Measurements from ENCODE around the gene SCAF8.
A peak's percentile ranks its signal among the peaks of the same experiment; 100 is the strongest.
"Not testable (repeated sequence)": the region's sequence is repeated elsewhere in the genome, so short reads cannot be mapped to it uniquely, and the experiment has no call there.

The SCAF8 gene, protein sequence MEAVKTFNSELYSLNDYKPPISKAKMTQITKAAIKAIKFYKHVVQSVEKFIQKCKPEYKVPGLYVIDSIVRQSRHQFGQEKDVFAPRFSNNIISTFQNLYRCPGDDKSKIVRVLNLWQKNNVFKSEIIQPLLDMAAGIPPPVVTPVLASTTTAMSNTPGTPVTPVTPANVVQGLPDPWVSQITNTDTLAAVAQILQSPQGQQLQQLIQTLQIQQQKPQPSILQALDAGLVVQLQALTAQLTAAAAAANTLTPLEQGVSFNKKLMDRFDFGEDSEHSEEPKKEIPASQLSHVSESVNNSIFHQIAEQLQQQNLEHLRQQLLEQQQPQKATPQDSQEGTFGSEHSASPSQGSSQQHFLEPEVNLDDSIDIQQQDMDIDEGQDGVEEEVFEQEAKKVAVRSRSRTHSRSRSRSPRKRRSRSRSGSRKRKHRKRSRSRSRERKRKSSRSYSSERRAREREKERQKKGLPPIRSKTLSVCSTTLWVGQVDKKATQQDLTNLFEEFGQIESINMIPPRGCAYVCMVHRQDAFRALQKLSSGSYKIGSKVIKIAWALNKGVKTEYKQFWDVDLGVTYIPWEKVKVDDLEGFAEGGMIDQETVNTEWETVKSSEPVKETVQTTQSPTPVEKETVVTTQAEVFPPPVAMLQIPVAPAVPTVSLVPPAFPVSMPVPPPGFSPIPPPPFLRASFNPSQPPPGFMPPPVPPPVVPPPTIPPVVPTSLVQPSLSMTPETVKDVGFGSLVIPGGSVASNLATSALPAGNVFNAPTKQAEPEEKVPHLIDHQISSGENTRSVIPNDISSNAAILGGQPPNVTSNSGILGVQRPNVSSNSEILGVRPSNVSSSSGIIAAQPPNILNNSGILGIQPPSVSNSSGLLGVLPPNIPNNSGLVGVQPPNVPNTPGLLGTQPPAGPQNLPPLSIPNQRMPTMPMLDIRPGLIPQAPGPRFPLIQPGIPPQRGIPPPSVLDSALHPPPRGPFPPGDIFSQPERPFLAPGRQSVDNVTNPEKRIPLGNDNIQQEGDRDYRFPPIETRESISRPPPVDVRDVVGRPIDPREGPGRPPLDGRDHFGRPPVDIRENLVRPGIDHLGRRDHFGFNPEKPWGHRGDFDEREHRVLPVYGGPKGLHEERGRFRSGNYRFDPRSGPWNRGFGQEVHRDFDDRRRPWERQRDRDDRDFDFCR (N-terminal part only)

DNA sequence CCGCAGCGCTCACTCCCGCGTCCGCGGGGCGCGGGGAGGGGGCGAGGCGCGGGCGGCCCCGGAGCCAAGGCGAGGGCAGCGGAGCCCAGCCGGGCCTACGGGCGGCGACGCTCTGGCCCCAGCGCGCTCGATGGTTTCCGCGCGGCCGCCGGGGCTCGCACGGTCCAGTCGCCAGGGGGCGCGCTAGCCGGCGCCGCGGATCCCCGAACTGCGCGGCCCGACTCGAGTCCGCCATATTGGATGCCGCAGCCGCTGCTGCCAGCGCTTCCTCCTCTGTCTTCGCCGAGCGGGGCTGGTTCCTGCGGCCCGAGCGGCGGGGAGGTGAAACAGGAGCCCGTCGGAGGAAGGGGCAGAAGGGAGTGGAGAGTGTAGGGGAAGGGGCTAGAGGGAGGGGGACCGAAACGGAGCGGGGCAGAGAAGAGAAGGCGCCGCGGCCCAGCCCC is at the start of gene SCAF8:
TSS of gene SCAF8 (plus strand) at position 234 of the 443 bp plus-strand sequence. CDS start 485 bp downstream, outside the sequence.
- peak; percentile 46 for DNase-seq (ENCODE audit: low spot score)

DNA sequence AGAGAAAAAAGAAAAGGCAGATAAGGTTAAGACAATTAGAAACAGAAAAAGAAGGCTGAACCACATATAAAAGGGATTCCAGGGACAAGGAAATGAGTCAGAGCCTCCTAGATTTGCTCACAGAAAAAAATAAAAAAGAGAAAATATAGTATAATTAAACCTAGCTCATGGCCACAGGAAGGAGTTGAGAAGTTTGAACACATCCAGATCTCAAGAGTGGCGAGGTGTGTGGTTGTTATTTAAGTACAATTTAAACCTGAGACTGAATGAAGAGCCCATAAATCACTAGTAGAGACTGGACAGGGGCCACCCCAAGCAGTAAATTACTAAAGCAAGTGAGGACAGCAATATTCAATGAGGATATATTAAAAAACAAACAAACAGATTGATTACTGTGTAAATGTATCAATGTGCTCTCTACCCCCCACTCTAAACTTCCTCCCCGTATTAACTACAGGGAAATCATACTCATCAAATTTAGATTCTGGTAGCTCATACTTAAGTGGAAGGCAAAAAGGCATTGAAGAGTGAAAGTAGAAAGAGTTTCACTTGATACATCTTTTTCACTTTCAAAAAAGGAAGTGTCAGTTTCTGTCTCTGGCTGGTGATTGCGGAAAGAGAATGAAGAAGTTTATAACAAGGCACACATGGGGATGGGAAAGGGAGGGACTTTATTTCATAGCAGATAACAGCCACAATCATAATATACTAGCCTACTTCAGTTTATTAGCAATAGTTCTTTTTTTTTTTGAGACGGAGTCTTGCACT is 49.3 kb upstream of the SCAF8 start:
- DNase-seq (ENCODE audit: low spot score), result peak; percentile 40

DNA sequence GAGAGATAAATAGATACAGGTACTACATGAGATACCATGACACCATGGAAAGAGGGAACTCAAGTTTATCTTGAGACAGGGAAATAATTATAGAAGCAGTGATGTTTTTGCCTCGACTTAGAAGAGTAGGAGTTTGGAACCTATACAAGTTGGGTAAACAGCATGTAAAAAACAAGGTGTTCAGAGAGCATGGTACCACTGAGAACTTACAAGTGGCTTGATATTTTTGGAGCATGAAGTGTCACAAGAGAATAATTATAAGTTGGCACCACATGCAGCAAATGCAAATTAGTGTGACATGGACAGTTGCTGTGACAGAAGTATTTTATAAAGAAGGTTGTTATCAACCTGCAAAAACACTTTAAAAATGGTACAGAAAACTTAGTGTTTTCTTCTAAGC is 47.1 kb upstream of the SCAF8 start:
- no peak for DNase-seq (ENCODE audit: low spot score)

DNA sequence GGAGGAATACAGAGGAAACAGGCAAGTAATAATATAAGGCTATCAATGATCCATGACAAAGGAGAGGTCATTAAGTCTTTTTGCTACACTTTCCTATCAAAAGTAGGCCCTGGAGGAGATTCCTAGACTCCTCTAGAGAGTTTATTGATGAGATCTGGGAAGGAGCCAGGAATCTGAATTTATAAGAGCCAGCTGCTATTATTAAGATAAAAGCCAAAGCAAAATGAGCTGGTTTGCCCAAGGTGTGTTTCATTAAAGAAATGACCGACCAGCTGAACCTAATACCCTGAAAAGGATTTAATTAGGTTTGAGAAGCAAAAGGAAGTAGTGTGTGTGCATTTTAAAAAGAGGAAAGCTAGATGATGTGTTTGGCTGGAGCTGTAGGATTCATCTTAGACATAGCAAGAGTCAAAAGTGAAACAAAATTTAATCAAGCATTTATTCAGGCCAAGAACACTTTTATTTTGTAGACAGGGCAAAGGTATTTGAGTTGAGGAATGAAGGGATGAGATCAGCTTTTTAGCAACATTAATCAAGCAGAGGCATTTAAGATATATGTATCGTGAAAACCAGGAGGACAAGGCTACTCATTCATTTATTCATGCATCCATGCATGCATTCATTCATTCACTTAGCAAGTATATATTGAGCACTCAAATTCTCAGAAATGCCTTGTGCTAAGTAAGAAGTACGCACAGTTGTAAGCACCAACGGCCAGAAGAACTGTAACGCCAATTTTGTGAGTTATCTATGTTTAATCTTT is 43.5 kb upstream of the SCAF8 start:
- DNase-seq (ENCODE audit: low spot score), result no peak

DNA sequence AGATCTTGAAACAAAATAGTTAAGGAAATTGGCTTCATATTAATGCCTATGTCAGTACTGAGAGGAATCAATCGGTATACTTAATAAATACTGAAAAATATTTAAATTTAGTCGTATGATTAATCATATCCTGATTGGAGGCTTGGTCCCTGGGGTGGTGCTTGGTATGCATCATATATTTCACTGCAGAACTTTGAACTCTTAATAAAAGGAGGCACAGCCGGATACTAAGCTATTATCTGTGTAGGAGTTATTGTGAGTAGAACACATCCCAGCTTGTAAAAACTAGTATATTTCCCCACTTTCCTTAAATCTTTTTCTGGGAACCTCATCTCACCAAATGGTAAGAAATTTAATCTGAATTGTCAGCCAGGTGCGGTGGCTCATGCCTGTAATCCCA is 42.4 kb upstream of the SCAF8 start:
- DNase-seq (ENCODE audit: low spot score), result no peak

DNA sequence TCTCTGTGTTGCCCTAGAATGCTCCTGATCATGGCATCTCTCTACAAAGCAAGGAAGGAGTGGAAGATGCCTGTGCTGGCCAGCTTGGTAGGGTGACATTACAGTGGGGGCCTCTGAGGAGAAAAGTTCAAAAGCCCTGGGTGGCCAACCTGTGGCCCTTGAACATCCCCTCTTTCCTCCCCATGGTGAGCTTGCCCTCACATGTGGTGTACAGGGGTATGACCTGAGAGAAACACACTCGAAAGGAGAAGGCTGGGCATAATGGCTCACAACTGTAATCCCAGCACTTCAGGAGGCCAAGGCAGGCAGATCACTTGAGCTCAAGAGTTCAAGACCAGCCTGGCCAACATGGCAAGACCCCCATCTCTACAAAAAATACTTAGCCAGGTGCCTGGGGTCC is 36.6 kb upstream of the SCAF8 start:
- DNase-seq (ENCODE audit: low spot score), result no peak

DNA sequence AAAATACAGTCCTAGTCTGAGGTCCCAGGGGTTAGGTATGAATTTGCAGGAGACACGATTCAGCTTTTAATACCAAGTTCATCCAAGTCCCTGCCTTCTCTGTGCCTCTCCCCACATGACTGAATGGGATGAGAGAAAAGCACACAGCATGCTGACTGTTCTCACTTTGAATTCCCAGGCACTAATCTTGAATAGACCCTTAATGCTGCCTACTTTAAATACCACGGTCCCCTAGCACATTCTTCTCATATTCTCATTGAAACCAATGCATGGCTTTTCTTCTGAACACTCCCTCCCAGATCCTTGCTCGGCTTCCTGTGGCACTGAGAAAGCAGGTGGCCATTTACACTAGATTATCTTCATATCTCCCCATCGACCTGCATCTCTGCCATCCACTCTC is 30.1 kb upstream of the SCAF8 start:
- DNase-seq (ENCODE audit: low spot score), result no peak

DNA sequence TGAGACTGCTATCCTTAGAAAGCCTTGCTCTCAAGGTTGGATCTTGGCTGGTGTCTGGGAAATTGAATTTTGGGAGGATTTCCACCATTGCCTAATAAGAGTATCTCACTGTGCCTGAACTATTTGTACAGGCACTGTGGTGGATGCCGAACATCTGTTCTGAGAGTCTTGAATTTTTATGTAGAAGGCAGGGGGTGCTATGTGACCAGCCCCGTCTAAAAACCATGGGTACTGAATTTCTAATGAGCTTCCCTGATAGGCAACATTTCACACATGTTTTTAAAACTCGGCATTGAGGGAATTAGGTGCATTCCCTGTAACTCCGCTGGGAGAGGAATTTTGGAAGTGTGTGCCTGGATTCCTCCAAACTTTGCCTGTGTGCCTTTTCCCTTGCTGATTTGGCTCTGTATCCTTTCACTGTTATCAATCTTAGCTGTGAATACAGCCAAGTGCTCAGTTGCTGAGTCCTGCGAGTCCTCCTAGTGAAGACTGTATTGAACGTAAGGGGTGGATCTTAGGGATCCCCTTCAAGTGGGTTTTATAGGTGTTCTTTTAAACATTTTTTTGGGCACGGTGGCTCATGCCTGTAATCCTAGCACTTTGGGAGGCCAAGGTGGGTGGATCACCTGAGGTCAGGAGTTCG is 27.6 kb upstream of the SCAF8 start:
- DNase-seq (ENCODE audit: low spot score), result no peak

DNA sequence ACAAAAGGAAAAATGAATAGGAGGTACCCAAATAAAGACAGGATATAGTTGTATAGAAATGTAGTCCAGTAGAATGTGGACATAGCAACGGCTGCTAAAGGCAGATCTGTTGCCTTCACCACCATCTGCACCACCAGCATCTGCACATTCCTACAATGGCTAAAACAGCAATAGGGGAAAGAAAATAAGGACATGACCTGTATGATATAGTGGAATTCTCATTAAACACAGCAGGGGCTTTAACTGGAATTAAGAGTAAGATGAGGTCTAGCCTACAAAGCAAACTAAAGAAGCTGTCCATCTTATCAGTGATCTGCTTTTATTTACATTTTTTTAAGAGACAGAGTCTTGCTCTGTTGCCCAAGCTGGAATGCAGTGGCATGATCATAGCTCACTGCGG is 26.8 kb upstream of the SCAF8 start:
- no peak for DNase-seq (ENCODE audit: low spot score)

DNA sequence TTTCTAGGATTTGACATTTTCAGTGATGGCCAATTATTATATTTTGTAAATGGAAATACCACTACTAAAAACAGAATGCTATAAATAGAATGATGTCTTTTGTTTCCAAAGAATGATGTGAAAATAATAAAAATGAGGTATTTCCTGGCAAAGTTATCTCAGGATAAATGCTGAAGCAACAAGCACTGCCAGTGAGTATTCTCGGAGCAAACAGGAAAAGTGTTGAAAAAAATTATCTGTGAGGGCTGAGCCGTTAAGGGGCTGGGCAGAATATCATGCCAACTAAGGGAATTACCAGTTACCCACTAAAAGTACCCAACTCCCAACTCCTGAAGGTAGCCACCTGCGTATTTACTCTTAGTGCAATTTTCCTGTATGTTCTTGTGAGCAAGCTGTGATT is 23.6 kb upstream of the SCAF8 start:
- DNase-seq (ENCODE audit: low spot score), result no peak

DNA sequence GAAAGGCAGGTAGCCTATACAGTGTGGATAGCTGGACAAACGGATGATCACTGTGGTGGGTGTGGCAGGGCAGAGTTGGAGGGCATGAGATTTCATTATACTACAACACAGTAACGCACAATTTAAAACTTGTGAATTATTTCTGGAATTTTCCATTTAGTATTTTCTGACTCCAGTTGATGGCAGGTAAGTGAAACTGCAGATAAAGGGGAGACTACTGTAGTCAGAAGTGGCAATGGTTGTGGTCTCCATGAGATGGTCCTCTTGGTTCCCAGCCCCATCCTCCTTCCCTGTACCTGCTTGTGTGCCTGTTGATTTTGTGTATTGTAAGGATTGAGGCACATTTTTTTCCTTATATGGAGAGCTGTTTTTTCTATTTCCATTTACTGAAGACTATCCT is 22.5 kb upstream of the SCAF8 start:
- no peak for DNase-seq (ENCODE audit: low spot score)

DNA sequence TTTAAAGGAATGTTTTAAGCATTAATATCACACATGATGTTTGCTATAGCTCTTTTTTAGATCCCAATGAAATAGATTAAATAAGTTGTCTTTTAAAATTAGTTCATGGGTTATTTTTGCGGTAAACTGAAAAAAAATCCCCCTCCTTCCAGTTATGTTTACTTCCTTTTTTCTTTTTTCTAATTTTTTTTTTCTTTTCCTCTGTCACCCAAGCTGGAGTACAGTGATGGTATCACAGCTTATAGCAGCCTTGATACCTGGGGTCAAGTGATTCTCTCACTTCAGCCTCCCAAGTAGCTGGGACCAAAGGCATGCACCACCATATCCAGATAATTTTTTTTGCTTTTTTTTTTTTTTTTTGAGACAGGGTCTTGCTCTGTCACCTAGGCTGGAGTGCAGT is 17.8 kb upstream of the SCAF8 start:
- no peak for DNase-seq (ENCODE audit: low spot score)

DNA sequence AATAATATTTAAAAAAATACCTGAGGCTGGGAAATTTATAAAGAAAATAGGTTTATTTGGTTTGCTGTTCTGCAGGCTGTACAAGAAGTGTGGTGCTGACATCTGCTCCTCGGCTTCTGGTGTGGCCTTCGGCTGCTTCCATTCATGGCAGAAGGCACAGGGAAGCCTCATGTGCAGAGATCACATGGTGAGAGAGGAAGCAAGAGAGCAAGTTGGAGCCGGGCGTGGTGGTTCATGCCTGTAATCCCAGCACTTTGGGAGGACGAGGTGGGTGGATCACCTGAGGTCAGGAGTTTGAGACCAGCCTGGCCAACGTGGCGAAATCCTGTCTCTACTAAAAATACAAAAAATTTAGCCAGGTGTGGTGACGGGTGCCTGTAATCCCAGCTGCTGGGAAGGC is 16.9 kb upstream of the SCAF8 start:
- DNase-seq (ENCODE audit: low spot score), result not testable (repeated sequence)

DNA sequence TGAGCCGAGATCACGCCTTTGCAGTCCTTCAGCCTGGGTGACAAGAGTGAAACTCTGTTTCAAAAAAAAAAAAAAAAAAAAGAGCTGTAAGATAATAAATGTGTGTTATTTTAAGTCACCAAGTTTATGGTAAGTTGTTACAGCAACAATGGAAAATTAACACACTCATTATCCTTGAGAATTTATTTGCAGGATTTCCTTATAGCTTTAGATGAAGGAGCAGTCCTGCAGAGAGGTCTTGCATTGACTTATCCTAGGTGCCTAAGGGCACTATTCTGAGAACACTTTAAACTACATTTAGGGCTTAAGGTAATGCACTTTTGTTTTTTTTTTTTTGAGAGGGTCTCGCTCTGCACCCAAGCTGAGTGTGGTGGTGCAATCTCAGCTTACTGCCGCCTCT is 13.8 kb upstream of the SCAF8 start:
- DNase-seq (ENCODE audit: low spot score), result no peak

DNA sequence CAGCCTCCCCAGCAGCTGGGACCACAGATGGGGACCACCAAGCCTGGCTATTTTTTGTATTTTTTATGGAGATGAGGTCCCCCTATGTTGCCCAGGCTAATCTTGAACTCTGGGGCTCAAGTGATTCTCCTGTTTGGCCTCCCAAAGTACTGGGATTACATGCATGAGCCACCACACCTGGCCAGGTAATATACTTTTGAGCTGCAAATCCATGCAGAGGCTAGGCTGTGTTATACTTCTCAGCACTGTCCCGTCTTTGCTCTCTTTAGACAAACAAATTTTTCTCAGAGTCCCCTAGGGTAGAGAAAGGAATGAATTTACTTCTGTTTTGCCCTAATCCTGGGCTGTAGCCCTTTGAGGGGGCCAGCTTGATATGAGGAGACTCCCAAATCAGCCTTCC is 13.4 kb upstream of the SCAF8 start:
- no peak for DNase-seq (ENCODE audit: low spot score)

DNA sequence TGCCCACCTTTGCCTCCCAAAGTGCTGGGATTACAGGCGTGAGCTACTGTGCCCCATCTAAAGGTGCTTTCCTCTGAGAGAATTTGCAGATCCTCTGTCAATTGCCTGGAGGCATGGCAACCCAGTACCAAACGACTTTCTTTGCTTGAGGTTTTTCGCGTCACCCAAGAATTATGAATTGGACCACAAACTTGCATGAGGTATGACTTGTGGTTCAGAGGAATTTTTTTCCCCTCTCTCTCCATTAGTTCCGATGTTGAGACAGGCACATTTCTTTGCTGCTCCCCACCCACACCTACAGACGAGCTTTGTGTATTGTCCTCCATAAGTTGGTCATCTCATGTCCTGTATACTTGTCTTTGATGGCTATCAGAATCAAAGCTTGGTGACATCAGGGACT is 11.8 kb upstream of the SCAF8 start:
- DNase-seq (ENCODE audit: low spot score), result peak; percentile 10

DNA sequence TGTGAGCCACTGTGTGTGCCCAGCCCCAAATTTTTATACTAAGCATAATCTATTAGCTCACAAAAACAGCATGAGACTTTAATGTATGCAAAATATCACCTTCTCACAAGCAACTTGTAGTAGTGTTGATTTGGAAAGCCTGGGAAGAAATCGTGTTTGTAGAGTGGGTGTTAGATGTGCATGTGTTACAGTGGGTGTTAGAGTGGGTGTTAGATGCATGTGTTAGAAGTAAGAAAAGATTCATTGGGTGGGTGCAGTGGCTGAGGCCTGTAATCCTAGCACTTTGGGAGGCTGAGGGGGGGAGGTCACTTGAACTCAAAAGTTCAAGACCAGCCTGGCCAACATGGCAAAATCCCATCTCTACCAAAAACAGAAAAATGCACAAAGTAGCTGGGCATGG is 6.3 kb upstream of the SCAF8 start:
- no peak for DNase-seq (ENCODE audit: low spot score)

DNA sequence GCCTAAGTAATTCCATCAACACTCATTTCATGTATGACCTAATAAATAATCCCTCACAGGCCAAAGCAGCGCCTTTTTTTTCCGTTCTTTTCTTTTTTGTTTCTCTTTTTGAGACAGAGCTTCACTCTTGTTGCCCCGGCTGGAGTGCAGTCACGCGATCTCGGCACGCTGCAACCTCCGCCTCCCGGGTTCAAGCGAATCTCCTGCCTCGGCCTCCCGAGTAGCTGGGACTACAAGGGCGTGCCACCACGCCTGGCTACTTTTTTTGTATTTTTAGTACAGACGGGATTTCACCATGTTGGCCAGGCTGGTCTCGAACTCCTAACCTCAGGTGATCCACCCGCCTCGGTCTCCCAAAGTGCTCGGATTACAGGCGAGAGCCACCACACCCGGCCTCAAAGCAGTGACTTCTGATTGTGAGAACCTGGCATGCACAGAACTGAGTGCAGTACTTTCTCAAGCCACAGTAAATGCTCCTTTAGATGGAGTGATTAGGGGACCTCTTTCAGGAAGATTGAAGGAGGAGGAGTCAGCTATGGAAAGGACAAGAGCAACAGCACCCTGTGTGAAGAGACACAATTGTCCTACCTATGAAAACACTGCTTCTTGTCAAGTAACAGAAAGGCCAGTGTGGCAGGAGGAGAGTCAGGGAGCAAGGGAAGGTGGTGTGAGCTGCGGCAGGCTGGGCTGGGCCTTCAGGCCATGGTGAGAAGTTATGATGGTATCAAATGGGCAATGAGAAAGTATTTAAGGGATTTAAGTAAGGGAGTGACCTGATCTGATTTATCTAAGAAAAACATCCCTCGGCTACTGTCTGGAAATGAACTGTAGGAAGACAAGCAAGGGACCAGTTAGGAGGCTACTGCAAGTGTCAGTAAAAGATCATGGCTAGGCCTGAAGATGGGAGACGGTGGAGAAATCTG is 1.7 kb upstream of the SCAF8 start:
- no peak for DNase-seq (ENCODE audit: low spot score)

DNA sequence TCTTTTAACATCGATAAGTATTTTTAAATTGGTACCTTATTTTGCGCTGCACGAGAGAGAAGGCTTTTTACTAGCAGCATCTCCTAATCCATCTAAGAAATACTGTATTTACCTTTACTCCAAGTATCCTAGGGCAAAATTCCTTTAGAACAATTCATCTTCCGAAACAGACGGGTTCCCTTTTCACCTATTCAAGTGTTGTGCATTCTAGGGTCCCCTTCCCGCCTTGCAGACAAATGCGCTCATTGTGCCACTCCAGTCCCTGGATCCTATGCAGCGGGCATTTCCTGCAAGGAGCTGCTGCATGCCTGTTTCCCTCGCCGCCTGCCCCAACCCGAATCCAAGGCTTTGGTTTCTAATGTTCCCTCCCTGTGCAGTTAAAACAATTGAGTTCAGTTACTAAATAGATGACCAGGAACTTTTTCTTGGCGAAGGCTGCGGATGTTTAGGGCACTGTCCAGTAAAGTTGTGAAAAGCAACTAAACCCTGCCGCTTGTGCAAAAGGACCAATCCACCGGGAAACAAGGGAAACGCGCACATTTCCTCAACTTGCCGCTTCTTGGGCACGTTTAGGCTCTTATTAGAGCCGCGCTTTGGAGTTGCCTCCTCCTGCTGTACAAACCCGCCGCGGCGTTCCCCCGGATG is 556 bp upstream of the SCAF8 start:
- DNase-seq (ENCODE audit: low spot score), result peak; percentile 18
